ENCODE measurements around the gene NOTCH3.

Gene NOTCH3

DNA sequence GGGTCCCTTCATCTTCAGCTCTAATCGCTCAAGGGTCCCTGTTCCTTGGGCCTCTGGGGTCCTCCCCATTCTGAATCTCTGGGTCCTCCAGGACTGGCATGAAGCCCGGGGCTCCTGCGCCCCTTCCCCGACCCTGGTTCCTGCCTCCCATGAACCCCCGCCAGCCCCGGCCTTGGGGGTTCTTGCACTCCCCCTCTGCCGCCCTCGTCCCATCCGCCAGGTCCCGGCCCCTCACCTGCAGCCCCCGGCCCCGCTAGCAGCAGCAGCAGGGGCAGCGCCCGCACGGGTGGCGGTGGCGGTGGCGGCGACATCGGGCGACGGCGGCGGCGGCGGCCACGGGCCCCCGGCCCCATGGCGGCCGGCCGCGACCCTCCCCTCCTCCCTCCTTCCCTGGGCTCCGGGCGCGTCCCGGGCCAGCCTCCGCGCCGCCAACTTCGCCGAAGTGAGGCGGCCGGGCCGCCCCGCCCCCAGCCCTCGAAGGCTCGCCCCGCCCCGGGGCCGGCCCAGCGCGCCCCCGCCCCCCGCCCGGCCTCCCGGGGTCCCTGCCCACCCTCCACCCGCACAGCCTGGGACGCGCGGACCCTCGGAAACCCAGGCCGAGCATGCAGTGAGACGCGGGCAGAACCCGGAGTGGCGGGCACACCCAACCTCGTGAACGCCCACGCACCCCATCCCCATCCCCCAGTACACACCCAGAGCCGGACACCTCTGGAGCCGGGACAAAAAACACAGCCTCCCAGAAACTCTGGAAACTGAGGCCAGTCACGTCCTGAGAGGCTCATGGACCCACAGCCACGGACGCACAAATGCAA is at the start of gene NOTCH3:
TSS of gene NOTCH3 (minus strand) at position 443 of the 812 bp plus-strand sequence. CDS start at position 353, 90 bp downstream.
- no peak for DNase-seq (ENCODE audit: low read depth)

DNA sequence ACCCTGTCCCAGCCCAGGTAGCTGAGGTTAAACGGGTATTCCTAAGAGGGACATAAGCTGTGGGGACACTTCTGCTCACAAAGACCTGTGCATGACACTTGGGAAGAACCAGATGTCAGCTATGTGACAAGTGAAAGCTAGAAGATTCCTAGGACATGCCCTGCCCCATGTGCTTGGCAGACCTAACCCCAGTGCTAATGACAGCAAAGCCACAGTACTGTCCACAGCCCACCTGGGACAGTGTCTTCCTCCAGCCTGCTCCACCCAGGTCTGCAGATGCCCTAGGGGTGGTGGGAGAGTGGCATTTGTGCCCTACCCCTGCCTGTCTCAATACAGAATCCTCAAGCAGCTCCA is 49.8 kb upstream of the NOTCH3 start:
- no peak for DNase-seq (ENCODE audit: low read depth)

DNA sequence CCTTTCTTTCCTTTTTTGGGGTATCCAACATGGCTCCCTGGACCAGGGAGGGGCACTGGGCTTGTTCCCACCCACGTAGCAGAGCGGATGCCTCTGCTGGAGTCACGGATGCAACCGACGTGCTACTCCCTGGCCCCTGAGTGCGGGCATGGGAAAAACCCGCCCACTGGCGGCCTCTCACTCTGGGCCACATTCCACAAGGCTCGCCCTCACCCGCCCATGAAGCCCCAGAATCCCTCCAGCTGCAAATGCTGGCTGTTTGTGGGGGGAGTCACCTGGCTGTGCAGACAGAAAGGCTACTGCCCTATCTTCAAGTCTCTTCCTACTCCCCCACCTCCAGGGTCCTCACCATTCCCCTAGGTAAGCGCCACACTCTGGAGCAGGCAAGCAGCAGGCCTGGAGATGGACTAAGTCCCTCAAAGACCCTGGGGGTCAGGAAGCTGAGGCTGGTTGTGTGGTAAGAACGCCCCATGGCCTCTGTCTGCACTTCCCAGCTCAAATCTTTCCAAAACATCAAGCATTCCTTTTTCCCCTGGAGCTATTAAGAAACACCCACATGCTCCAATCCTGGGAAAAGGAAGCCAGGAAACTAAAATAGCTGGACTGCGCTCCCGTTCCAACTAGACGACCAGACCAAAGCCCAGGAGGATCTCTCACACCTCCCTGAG is 49.3 kb upstream of the NOTCH3 start:
- no peak for DNase-seq (ENCODE audit: low read depth)

DNA sequence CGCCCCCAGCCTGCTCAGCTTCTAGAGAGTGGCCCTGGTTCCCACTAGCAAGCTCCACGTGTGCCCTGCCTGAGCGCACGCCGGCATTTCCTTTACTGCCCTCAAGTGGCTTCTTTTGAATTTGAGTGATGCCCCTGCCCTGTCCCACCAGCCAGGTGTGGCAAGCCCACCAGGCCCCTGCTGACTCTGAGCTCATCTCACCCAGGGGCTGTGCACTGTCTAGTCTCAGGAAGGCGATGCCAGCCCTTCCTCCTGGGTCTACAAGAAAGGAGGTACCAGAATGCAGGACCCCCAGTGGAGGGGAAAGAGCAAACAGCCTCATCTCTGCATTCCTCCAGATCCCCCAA is 48.7 kb upstream of the NOTCH3 start:
- DNase-seq (ENCODE audit: low read depth), result no peak

DNA sequence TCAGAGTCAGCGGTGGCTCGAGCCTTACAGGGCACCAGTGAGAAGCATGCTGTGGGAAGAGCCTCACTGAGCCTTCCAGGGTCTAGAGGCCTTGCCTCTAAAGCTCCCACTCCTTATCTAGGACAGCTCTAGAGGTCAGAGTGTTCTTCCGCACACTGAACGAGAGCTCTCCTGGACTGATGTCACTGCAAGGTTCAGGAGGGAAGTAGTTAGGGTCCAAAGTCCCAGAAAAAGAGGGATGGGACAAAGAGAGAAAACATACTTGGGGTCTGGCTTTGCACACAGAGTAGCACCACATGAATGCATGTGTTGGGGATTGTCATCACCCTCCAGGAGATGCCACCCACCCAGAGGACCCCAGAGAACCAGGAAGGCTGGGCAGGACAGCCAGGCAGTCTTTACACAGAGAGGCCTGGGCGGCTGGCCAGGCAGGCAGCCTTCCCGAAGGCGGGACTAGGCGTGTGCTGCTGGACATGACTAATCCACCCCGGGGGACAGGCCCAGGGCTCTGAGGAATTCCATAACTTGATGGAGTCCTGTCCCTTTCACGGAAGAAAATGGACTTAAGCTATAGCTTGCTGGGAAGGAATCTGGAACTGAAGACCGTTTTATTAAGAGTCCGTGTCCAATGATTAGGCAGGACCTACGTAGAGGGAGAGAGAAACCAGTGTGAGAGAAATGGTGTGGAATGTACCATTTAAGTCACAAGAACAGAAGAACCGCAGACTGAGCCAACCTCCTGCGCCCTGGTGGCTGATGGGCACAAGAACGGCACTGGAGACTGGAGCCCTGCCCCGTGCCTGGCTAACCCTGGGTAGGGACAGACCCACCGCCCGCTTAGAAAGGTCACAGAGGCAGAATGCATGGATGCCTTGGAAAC is 48.1 kb upstream of the NOTCH3 start:
- no peak for DNase-seq (ENCODE audit: low read depth)

DNA sequence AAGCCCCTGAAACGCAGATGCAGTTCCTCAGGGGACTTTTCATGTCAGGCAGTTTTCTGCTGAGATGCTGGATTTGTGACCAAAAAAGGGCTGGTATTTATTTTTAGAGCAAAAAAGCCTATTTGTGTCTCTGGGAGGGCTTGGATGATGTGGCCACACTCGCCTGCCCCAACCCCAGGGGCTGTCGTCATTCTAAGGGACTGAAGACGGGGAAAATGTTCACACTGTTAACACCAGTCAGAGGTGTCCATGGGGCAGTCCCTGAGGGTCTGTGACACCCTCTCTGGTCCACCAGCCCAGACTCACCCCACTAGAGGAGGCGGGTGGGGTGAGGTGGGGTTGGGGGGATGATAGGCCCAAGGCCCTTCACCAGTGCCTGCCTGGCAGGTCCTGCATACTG is 47.3 kb upstream of the NOTCH3 start:
- no peak for DNase-seq (ENCODE audit: low read depth)

DNA sequence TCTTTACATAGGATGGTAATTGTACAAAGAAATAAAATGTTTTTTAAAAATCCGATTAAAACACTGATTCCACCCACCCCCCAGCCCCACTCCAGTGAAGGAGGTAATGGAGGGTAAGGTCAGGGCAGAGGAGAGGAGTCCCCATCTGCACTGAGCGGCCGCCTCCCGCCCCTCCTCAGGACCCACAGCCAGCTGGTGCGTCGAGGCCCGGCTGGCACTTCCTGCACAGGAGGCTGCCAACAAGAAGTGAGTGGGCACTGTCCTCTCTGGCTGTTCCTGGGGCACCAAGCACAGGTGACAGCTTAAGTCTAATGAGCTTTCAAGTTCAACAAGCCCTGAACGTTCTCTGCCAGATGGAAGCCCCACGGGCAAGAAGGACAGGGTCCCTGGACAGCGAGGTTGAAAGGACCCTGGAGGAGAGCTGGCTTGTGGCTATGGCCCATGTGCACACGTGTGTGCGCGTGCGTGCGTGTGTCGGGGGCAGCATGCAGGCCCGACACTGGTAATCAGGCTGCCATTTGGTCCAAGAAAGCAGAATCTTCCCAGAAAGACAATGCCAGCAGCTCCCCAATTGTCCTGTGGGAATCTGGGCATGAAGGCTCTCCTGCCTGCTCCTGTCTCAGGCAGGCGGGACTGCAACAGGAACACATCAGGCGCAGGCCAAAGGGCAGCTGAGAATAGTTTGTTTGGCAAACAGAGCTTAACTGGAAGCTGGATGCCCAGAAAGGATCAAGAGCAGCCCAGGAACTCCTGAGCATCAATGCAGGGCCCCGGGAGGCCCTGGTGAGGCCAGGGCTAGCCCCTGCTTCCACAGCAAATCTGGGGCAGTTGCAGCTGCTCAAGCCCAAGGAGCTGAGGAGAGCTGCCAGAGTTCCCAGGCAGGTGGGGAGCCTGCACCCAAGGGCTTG is 46.6 kb upstream of the NOTCH3 start:
- DNase-seq (ENCODE audit: low read depth), result no peak

DNA sequence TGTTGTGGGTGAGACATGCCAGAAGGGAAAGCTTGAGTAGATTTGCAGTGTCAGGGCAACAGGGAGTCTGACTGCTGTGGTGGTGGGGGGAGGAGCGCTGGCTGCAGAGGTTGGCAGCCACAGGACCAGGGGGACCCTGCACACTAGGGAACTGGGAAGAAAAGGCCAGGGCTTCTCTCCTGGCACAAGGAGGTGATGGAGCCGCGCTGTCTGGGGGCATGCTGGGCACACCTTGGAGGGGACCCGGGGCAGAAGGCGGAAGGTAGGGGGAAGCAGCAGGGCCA is 45.3 kb upstream of the NOTCH3 start:
- no peak for DNase-seq (ENCODE audit: low read depth)

DNA sequence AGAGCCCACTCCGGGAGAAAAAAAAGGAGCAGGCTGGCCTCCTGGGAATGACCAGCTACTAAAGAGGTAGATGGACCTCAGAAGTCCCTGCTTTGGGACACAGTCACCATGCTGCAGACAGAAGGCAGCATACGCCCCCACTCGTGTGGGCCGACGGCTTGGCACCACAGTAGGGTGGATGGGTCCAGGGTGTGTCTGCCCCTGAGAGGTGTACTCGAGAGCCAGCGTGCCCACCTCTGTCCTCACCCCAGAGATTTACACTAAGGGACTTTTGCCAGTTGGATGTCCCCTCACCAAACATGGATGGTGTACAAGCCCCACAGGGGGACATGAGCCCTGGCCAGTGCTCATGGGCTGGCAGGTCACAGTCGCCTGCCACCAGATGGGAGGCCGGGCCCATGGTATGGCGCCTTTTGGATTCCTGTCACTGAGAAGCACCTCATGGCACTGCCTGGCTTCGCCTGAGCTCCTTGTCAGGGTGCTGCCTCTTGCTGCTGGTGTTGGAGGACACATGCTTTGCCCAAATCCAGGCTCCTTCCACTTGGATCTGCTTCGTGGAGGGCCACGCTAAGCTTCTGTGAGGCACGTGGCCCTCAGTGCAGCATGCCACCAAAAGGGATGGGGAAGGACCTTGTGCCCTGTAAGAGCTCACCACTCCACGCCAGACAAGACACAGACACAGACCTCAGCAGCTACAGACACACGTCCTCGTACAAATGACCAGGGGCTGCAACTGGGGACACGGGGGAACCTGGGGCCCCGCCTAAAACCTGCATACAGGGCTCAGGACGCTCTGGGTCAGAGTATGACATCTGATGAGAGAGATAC is 44.8 kb upstream of the NOTCH3 start:
- DNase-seq (ENCODE audit: low read depth), result no peak

DNA sequence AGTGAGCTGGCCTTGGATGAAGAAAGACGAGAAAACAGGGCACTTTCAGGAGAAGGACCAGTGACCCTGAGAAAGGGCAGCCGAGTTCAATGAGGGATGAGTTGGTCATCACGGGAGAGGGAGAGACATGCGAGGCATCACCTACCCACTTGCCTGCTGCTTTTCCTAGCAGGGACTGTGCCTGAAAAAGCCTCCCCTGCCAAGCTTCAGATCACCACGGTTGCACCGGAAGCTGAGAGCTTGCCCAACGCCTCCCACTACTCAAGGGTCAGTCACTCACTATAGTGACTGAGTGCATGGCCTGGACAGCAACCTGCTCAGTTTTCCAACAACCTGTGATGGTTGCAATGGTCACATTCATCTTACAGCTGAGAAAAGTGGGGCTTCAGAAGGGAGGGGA is 44.0 kb upstream of the NOTCH3 start:
- DNase-seq (ENCODE audit: low read depth), result no peak

DNA sequence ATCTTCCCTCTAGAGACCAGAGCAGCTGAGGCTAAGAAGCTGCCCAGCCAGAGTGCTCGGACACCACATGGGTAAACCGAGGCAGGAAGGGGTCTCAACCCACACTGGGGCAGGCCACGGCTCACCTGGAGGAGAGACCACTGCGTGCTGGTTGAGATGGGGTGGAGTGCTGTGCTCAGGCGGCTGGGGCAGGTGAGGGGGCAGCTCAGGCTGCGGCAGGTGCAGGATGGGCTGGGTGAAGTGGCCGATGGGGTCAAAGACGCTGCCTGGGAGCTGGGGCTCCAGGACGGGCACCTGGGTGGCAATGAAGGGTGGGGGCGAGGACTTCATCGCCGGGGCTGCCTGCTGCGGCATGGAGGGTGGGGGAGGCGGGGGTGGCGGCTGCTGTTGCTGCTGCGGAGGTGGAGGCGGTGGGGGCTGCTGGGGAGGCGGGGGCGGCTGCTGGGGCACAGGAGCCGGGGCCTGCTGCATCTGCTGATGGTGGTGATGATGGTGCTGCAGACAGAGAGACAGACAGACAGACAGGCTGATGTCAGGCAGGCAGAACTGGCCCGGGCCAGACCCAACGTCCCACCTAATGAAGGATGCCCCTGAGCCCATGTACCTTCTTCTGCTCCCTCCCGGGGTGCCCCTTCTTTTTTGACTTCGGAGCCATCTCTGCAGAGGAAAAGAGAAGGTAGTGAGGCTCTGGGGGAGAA is 43.5 kb upstream of the NOTCH3 start:
- no peak for DNase-seq (ENCODE audit: low read depth)

DNA sequence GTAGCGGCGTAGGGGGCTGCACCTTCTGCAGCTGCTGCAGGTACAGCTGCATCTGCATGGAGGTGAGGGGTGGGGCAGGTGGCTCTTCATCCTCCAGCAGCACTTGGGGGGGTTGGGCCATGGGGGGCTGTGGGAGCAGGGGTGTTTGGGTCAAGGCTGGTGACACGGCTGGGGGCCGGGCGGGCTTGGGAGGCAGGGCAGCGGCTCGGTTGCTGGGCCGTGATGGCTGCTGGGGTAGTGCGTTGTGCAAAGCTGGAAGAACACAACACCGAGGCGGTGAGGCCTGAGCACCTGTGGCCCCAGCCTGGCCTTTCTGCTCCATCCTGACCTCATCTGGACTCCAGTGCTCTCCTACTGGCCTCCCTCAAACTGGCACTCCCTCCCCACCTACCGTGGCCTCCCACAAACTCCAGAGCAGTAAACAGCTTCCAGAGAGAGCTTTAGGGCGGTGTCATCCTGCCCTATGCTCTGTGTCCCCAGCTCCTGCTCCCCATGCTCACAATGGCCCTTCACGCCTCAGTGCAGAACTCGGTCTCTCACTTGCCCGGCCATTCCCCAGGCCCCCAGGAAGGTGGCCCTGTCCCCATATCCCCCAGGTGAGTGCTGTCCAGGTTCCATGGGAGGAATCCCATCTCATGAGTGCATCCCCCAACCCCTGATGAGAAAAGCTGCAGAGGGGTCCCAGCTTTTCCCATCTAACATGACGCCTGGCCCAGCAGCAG is 42.6 kb upstream of the NOTCH3 start:
- DNase-seq (ENCODE audit: low read depth), result no peak

DNA sequence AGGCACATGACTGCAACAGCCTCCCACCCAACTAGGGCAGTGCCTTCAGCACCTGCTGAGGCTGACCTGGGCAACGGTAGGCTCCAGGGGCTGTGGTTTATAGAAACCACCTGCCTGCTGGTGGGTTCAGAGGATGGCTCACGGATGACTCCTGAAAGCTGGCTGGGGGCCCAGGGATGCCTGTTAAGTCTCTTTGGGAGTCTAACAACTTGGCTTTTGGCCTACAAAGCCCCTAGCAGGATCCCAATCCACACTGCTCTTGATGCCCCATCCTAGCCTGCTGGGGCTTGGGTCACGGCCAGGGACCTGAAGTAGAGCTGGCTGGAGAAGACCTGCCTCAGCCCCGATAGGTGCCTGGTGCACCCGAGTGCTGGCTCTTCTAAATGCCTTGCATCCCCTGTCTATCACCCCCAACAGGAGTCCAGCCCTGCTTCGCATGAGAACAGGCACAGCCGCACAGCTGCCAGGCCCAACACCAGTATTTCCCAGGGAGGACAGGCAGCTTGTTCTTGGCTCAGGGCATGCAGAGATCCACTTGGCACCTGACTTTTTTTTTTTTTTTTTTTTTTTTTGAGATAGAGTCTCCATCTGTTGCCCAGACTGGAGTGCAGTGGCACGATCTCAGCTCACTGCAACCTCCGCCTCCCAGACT is 40.6 kb upstream of the NOTCH3 start:
- no peak for DNase-seq (ENCODE audit: low read depth)

DNA sequence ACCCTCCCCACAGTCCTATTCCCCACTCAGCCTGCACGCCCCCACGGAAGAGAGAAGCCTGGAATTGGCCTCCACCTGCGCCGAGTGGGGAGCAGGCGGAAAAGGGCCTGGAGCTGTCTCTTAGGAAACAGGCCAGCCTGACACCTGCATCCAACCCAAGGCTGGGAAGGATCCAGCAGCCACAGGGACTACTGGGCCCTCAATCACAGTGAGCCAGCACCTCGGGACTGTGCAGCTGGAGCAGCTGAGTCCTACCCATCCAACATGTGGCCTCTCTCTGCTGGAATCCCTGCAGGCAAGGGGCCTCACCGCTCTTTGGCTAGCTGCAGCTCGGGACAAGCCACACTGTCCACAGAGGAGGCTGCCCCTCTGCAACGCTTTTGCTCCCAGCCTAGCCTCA is 39.7 kb upstream of the NOTCH3 start:
- DNase-seq (ENCODE audit: low read depth), result no peak

DNA sequence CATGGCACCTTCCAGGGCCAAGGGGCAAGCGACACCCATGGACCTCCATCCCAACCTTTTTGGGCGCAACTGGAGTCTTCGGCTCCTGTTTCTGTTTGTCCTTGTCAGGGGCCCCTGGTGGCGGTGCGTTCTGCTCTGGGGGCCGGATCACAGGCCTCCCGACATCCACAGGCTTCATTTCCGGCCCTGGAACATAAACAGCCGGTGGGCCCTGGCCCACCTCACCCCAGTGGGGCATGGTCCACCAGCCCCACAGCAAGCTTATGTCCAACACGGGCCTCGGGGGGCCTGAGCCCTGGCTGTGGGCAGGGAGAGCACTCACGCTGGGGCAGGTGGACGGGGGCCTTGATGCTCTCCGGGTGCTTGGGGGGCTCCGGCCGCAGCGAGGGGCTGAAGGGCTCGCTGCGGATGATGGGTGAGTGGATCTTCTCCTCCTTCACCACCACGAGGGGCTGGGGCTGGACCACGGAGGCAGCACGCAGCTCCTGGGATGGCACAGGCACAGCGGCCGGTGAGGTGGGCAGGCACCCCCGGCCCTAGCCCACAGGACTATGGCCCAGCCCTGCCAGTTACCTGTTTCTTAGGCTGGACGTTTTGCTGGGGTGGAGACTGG is 38.6 kb upstream of the NOTCH3 start:
- DNase-seq (ENCODE audit: low read depth), result no peak

DNA sequence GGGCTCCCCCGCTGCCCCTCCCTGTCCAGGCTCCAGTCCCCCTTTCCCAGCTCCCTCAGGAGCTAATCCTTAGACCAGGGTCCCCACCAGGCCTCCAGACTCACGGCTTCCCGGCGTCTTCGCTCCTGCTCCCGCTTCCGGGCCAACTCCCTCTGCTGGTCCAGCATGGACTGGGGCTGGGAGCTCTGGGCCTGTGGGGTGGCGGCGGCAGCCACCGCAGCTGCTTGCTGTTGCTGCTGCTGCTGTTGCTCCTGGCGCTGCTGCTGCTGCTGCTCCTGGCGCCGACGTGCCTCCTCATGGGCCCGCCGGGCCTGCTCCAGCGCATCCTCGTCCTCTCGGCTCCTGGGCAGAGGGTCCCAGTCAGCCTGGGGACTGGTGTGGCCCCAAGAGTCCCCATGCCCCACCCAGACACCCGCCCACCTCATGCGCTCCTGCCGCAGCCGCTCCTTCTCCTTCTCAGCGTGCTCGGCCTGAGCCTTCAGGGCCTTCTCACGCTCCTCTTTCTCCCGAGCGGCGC is 37.9 kb upstream of the NOTCH3 start:
- DNase-seq (ENCODE audit: low read depth), result no peak

DNA sequence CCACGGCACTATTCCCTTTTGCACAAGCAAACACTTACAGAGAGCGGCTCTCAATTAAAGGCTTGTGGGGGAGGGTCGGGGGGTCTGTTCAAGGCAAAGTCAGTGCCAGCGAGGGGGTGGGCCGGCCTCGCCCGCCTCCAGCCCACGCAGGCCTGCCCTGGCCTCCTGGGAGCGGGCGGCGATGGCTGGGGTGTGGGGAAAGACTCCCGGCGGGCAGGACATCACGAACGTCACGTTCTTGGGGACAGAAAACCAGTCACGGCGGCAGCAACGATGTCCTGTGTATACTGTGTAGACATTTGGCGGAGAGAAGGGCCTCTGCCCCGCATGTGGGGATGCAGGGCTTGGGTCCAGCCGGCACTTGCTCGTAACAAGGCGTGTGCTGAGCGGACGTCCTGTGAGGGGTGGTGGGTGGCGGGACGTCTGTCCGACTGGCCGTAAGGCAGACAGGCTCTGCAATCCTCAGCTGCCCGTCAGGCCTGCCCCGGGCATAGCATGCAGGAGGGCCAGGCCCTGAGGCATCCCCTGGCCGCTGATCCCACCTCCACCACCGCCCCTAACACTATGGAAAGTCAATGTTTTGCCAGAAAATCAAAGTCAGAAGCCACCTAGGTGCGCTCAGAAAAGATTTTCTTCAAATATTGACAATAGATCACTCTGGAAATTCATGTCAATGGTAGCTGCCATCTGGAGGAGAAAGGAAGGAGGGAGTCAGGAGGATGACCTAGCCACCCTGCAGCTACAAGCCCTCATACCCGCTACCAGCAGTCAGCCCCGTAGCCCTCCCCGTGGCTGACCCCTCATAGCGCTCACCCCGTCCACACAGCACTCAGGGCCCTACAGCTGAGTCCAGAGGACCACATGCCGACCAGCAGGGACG is 37.2 kb upstream of the NOTCH3 start:
- no peak for DNase-seq (ENCODE audit: low read depth)

DNA sequence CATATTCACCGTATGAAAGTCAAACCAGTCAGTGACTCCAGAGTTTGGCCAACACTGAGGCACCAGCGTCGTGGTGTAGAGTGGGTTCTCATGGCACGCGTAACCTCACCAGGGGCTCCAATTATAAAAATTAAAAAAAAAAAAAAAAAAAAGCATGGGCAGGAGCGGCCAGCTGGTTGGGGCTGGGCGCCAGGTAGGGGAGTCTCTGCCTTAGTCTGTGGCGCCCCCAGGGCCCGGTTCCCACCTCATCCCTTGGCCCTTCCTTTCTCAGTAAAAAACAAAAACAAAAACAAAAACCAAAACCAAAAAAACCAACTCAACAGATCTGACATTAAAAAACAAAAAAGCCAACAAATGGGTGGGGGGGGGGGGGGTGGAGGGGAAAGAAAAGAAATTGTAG is 36.1 kb upstream of the NOTCH3 start:
- DNase-seq (ENCODE audit: low read depth), result no peak

All from stimulated activated CD8-positive, alpha-beta memory T cell treated with anti-CD3 and anti-CD28 coated beads, Interleukin-15, amount 100 ng/mL, for 1 hour (primary cell).